ENCODE measurements around the gene NEAT1.
A peak's percentile ranks its signal among the peaks of the same experiment; 100 is the strongest.
"Not testable (repeated sequence)": the region's sequence is repeated elsewhere in the genome, so short reads cannot be mapped to it uniquely, and the experiment has no call there.

Gene NEAT1

GRCh38 chr11:65436412-65437032 lies 13.9 kb downstream of the NEAT1 start:
- DNase-seq: peak; percentile 28

- DNase-seq: peak; percentile 13
These were observed 15.0 kb downstream of the NEAT1 start for GRCh38 chr11:65437436-65438227.

- DNase-seq: peak; percentile 17
These were observed 15.9 kb downstream of the NEAT1 start for GRCh38 chr11:65438257-65439151.

GRCh38 chr11:65439331-65440181 lies 17.0 kb downstream of the NEAT1 start:
- peak; percentile 17 for DNase-seq

GRCh38 chr11:65440831-65441499 lies 18.4 kb downstream of the NEAT1 start:
- DNase-seq: peak; percentile 28

- DNase-seq: no peak
These were observed 20.3 kb downstream of the NEAT1 start for GRCh38 chr11:65442842-65443331.

GRCh38 chr11:65444314-65445051 lies 21.9 kb downstream of the NEAT1 start:
- no peak for DNase-seq

GRCh38 chr11:65445101-65445603 lies 22.6 kb downstream of the NEAT1 start:
- no peak for DNase-seq

GRCh38 chr11:65445604-65446445 lies 23.2 kb downstream of the NEAT1 start:
- no peak for DNase-seq

GRCh38 chr11:65446446-65447277 lies 24.1 kb downstream of the NEAT1 start:
- DNase-seq: peak; percentile 45

GRCh38 chr11:65448074-65448417 lies 25.4 kb downstream of the NEAT1 start:
- DNase-seq: no peak

GRCh38 chr11:65448418-65449105 lies 26.0 kb downstream of the NEAT1 start:
- DNase-seq: peak; percentile 50

- not testable (repeated sequence) for DNase-seq
These were observed 28.7 kb downstream of the NEAT1 start for GRCh38 chr11:65451301-65451700.

- not testable (repeated sequence) for DNase-seq
These were observed 29.7 kb downstream of the NEAT1 start for GRCh38 chr11:65452259-65452658.

GRCh38 chr11:65452806-65453490 lies 30.4 kb downstream of the NEAT1 start:
- no peak for DNase-seq

- DNase-seq: no peak
These were observed 31.7 kb downstream of the NEAT1 start for GRCh38 chr11:65454311-65454695.

GRCh38 chr11:65454696-65455456 lies 32.3 kb downstream of the NEAT1 start:
- peak; percentile 86 for DNase-seq

Measured in CD4-positive, alpha-beta T cell treated with Interleukin-21 for 1 hour (primary cell).